GM12878 (cell line): ENCODE results near the gene DTWD2. TPM values are rescaled to one million over a fixed set of nuclear protein-coding genes. Genes with fewer than 3 reads are reported as not detected.

Experiments
- ATAC-seq: fragments of 200-7000 bp; cut with Tn5 transposase; 3 replicates; pipeline ENCODE4 v1.9.1; 2020; ENCODE audit warnings: mild to moderate bottlenecking, moderate library complexity
- BruUV-seq: library from RNA; stranded (reverse); fragments of 400-500 nt; replicated peaks from 2 replicates; lab custom pipeline; 2021; lab: Mats Ljungman, UMichigan
- CTCF ChIA-PET: fragments of 300-600 bp; sonication (Branson Sonifier 250); formaldehyde crosslinking; extraction: SDS; loops from one replicate; lab custom pipeline; 2021; ENCODE audit warnings: inconsistent platforms; lab: Yijun Ruan, JAX
- POLR2A ChIA-PET: fragments of 350-600 bp; formaldehyde crosslinking; extraction: SDS; loops from one replicate; lab custom pipeline; 2021; ENCODE audit warnings: inconsistent platforms; lab: Charles Lee
- RAD21 ChIA-PET: fragments of 300-600 bp; sonication (Branson Sonifier 250); formaldehyde crosslinking; loops from one replicate; lab custom pipeline; 2023; ENCODE audit warnings: antibody characterized with exemption; ENCODE audit not compliant: unreplicated experiment; lab: Charles Lee
- SMC1A ChIA-PET: fragments of 300-600 bp; sonication (Branson Sonifier 250); formaldehyde crosslinking; loops from one replicate; lab custom pipeline; 2023; ENCODE audit not compliant: unreplicated experiment, uncharacterized antibody; lab: Charles Lee
- DNase-seq: peaks from one replicate; pipeline ENCODE4 v3.0.0-alpha.2; 2011; ENCODE audit warnings: low read depth, low spot score
- FAIRE-seq: peaks from 3 replicates; lab custom pipeline; 2011; peaks lifted over from hg19 to GRCh38; lab: Jason Lieb, UNC
- H2AFZ ChIP-seq: 2 replicates; pipeline ENCODE4 v1.6.0; 2011; ENCODE audit warnings: low read depth, low read length, control low read depth; ENCODE audit not compliant: control insufficient read depth
- H3K27ac ChIP-seq: 2 replicates; pipeline ENCODE4 v1.5.1; 2011; ENCODE audit warnings: control low read depth; ENCODE audit not compliant: control insufficient read depth, insufficient read depth
- H3K27me3 ChIP-seq, 2 experiments: replicated peaks in 1 of 2; 2 replicates each; pipeline versions ENCODE4 v1.6.0 to v1.6.1; 2011; ENCODE audit warnings: low read length in 1 of 2; ENCODE audit not compliant: control insufficient read depth in 2 of 2, insufficient read depth in 2 of 2
- H3K36me3 ChIP-seq, 2 experiments: 2 replicates each; pipeline ENCODE4 v1.5.1; 2011; ENCODE audit warnings: low read length in 1 of 2; ENCODE audit not compliant: control insufficient read depth in 2 of 2, insufficient read depth in 2 of 2
- H3K4me1 ChIP-seq: 2 replicates; pipeline ENCODE4 v1.6.1; 2011; ENCODE audit warnings: mild to moderate bottlenecking, low read length, moderate library complexity, mixed read lengths; ENCODE audit not compliant: control insufficient read depth, insufficient read depth
- H3K4me2 ChIP-seq: 2 replicates; pipeline ENCODE4 v1.6.0; 2011; ENCODE audit warnings: control low read depth; ENCODE audit not compliant: control insufficient read depth, insufficient read depth
- H3K4me3 ChIP-seq: fragments of 200-600 bp; sonication (generic); 2 replicates; pipeline ENCODE4 v1.5.1; 2016
- H3K79me2 ChIP-seq: 2 replicates; pipeline ENCODE4 v1.6.0; 2011; ENCODE audit warnings: low read length; ENCODE audit not compliant: control insufficient read depth, insufficient read depth
- H3K9ac ChIP-seq: 2 replicates; pipeline ENCODE4 v1.8.0; 2011; ENCODE audit warnings: low read length, control low read depth, mixed read lengths; ENCODE audit not compliant: control insufficient read depth, insufficient read depth
- H3K9me3 ChIP-seq: replicated peaks from 3 replicates; pipeline ENCODE4 v1.5.1; 2011; ENCODE audit warnings: mild to moderate bottlenecking, low read length; ENCODE audit not compliant: control insufficient read depth, insufficient read depth
- H4K20me1 ChIP-seq: 2 replicates; pipeline ENCODE4 v1.6.0; 2011; ENCODE audit not compliant: control insufficient read depth, insufficient read depth
- KLF5 ChIP-seq: fragments of 450-650 bp; IDR thresholded peaks from 2 replicates; pipeline ENCODE4 v1.6.1; 2014; ENCODE audit warnings: mild to moderate bottlenecking; ENCODE audit not compliant: partially characterized antibody
- MEF2A ChIP-seq: IDR thresholded peaks from 2 replicates; pipeline ENCODE4 v1.6.1; 2011; ENCODE audit warnings: low read depth, mild to moderate bottlenecking, low read length, moderate library complexity; ENCODE audit not compliant: insufficient read depth
- RUNX3 ChIP-seq: IDR thresholded peaks from 2 replicates; pipeline ENCODE4 v1.6.1; 2012; ENCODE audit warnings: low read length, inconsistent platforms
- SMAD5 ChIP-seq: IDR thresholded peaks from 2 replicates; pipeline ENCODE4 v1.6.1; 2016; ENCODE audit warnings: antibody characterized with exemption, low read depth
- TAF1 ChIP-seq: IDR thresholded peaks from 2 replicates; pipeline ENCODE4 v1.6.1; 2011; ENCODE audit warnings: mild to moderate bottlenecking, low read depth, low read length, borderline replicate concordance
- WGBS: methylation state at CpG from one replicate; pipeline ENCODE4 v1.1.6; 2016; ENCODE audit warnings: low lambda C conversion rate; ENCODE audit not compliant: insufficient replicate concordance, insufficient coverage; ENCODE audit errors: missing lambda C conversion rate; 5-methylcytosine and 5-hydroxymethylcytosine counted together
- in situ Hi-C: fragments of 300-500 bp; cut with MboI; formaldehyde crosslinking; loops from 9 replicates; pipeline ENCODE4 v1.14.3; 2018; ENCODE audit warnings: mixed read lengths
- intact Hi-C: fragments of 100-400 bp; cut with micrococcal nuclease; formaldehyde crosslinking; loops from one replicate; pipeline ENCODE4 v1.14.2; 2022; ENCODE audit not compliant: unreplicated experiment
- polyA plus RNA-seq, 11 experiments: library from polyadenylated mRNA; depleted of rRNA in 4 of 11; unstranded in 6 of 11; stranded (reverse) in 5 of 11; fragments of >200 nt; fragmentation: Nextera tagmentation in 4 of 11; fragmentation: Illumina TruSeq in 1 of 11; extraction: Ambion mirVana in 4 of 11; extraction: Trizol in 1 of 11; gene quantifications; 1 replicate in 1 of 11; 2 replicates in 10 of 11; pipeline versions ENCODE4 v1.2.1 to v1.2.3, GENCODE V29; 2011 to 2016; ENCODE audit warnings: inconsistent platforms in 2 of 11, missing spikeins in 2 of 11, low read depth in 1 of 11
- total RNA-seq, 4 experiments: library from RNA; depleted of rRNA in 3 of 4; stranded (reverse); fragments of >200 nt in 3 of 4; fragmentation: Illumina TruSeq in 1 of 4; extraction: Trizol in 1 of 4; gene quantifications; 2 replicates each; pipeline versions ENCODE4 v1.2.1 to v1.2.3, GENCODE V29; 2013 to 2021
- TF ChIP-seq, protein P1 (sequence below): fragments of 450-650 bp; IDR thresholded peaks from 2 replicates; pipeline ENCODE4 v1.6.1; 2018; ENCODE audit warnings: borderline replicate concordance, mild to moderate bottlenecking; ENCODE audit not compliant: partially characterized antibody
- TF ChIP-seq, protein P2 (sequence below): fragments of 450-650 bp; IDR thresholded peaks from 2 replicates; pipeline ENCODE4 v1.6.1; 2017; ENCODE audit warnings: low read depth, mild to moderate bottlenecking, moderate library complexity
- TF ChIP-seq, protein P3 (sequence below): fragments of 150-350 bp; IDR thresholded peaks from 2 replicates; pipeline ENCODE4 v1.6.1; 2016; ENCODE audit warnings: low read depth, low read length
- TF ChIP-seq, protein P4 (sequence below): IDR thresholded peaks from 2 replicates; pipeline ENCODE4 v1.6.1; 2011; ENCODE audit warnings: borderline replicate concordance, low read depth, mild to moderate bottlenecking, moderate library complexity, mixed read lengths, low read length; ENCODE audit not compliant: insufficient read depth; ENCODE audit errors: extremely low read length

DTWD2 gene
- total and polyA plus RNA-seq, 10 of the 15 experiments (the other 5 are each of a cell fraction or from before 2014, with no cell fraction given) = 0.93 to 8.4 (median 5.1) TPM

DNA sequence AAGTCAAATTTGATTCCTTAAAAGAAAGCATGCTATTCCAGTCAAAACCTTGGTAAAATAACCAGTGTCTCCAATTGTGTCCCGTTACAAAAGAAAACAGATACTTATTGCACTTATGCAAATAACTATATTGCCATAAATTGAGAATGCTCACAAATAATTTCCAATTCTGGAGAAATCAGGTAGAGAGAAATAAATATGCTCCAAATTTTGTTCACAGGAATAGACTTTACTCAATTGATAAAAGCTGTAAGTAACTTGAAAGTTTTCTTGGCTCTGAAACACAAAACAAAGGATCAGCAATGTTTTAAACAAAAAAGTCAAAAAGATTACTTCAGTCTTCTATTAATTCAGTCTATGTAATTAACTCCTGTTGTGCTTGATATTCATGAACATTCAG, 7.8 kb upstream of the DTWD2 start (continued):
- TF ChIP-seq, protein P1, sequence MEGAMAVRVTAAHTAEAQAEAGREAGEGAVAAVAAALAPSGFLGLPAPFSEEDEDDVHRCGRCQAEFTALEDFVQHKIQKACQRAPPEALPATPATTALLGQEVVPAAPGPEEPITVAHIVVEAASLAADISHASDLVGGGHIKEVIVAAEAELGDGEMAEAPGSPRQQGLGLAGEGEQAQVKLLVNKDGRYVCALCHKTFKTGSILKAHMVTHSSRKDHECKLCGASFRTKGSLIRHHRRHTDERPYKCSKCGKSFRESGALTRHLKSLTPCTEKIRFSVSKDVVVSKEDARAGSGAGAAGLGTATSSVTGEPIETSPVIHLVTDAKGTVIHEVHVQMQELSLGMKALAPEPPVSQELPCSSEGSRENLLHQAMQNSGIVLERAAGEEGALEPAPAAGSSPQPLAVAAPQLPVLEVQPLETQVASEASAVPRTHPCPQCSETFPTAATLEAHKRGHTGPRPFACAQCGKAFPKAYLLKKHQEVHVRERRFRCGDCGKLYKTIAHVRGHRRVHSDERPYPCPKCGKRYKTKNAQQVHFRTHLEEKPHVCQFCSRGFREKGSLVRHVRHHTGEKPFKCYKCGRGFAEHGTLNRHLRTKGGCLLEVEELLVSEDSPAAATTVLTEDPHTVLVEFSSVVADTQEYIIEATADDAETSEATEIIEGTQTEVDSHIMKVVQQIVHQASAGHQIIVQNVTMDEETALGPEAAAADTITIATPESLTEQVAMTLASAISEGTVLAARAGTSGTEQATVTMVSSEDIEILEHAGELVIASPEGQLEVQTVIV = no peak
- no peak for TF ChIP-seq RUNX3
- TF ChIP-seq TAF1 = no peak

DNA sequence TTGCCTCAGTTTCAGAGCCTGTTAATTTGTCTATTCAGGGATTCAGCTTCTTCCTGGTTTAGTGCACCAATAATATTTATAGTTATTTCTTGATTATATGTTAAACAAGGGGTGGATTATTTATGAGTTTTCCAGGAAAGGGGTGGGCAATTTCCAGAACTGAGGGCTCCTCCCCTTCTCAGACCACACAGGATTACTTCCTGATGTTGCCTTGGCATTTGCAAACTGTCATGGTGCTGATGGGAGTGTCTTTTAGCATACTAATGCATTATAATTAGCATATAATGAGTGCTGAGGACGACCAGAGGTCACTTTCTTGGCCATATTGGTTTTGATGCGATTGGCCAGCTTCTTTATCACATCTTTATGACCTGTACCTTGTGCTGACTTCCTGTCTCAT, 6.2 kb upstream of the DTWD2 start:
- WGBS = 50% methylated on average over 2 of the region's 2 CpGs
- Histone ChIP-seq H3K9ac (no peak overlapping the region), H3K9me3 (no peaks in the 10 kb centered on the region; the same call in 1 of the 3 replicates), H3K79me2 (no peaks in the 10 kb centered on the region), H3K36me3 (no peaks in the 10 kb centered on the region), H3K27me3 (no peaks in the 10 kb centered on the region), H4K20me1 (no peaks in the 10 kb centered on the region), H3K4me3 (no peak overlapping the region), H2AFZ (no peak overlapping the region), H3K4me2 (no peak overlapping the region), H3K27ac (no peak overlapping the region), H3K4me1 (no peaks in the 10 kb centered on the region)
- no peak for FAIRE-seq
- POLR2A ChIA-PET = no interaction called here
- SMC1A ChIA-PET = interaction anchor here (1.2 to 1.3 kb wide), 2 partner anchors 25 to 262 kb away, joined by 3 read pairs; no protein-coding TSS in a partner anchor
- CTCF ChIA-PET = interaction anchor here (1.0 kb wide), 1 partner anchor 440 kb away, joined by 3 read pairs; no protein-coding TSS in a partner anchor
- intact Hi-C loops = no loop called here
- no TSS peak for BruUV-seq
- DNase-seq = no peak
- in situ Hi-C loops = loop anchor here (25.0 kb wide), 1 partner anchor 1468 kb away; the partner anchor contains the start of gene PRR16
- ATAC-seq = no peak
- RAD21 ChIA-PET = interaction anchor here (0.8 kb wide), 1 partner anchor 292 kb away, joined by 3 read pairs; no protein-coding TSS in a partner anchor
- TF ChIP-seq, protein P2, sequence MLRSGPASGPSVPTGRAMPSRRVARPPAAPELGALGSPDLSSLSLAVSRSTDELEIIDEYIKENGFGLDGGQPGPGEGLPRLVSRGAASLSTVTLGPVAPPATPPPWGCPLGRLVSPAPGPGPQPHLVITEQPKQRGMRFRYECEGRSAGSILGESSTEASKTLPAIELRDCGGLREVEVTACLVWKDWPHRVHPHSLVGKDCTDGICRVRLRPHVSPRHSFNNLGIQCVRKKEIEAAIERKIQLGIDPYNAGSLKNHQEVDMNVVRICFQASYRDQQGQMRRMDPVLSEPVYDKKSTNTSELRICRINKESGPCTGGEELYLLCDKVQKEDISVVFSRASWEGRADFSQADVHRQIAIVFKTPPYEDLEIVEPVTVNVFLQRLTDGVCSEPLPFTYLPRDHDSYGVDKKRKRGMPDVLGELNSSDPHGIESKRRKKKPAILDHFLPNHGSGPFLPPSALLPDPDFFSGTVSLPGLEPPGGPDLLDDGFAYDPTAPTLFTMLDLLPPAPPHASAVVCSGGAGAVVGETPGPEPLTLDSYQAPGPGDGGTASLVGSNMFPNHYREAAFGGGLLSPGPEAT = no peak
- TF ChIP-seq, protein P1 = no peak
- TF ChIP-seq, protein P3, sequence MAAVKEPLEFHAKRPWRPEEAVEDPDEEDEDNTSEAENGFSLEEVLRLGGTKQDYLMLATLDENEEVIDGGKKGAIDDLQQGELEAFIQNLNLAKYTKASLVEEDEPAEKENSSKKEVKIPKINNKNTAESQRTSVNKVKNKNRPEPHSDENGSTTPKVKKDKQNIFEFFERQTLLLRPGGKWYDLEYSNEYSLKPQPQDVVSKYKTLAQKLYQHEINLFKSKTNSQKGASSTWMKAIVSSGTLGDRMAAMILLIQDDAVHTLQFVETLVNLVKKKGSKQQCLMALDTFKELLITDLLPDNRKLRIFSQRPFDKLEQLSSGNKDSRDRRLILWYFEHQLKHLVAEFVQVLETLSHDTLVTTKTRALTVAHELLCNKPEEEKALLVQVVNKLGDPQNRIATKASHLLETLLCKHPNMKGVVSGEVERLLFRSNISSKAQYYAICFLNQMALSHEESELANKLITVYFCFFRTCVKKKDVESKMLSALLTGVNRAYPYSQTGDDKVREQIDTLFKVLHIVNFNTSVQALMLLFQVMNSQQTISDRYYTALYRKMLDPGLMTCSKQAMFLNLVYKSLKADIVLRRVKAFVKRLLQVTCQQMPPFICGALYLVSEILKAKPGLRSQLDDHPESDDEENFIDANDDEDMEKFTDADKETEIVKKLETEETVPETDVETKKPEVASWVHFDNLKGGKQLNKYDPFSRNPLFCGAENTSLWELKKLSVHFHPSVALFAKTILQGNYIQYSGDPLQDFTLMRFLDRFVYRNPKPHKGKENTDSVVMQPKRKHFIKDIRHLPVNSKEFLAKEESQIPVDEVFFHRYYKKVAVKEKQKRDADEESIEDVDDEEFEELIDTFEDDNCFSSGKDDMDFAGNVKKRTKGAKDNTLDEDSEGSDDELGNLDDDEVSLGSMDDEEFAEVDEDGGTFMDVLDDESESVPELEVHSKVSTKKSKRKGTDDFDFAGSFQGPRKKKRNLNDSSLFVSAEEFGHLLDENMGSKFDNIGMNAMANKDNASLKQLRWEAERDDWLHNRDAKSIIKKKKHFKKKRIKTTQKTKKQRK = no peak
- no peak for TF ChIP-seq KLF5
- TF ChIP-seq SMAD5 = no peak
- no peak for TF ChIP-seq MEF2A
- TF ChIP-seq, protein P4, sequence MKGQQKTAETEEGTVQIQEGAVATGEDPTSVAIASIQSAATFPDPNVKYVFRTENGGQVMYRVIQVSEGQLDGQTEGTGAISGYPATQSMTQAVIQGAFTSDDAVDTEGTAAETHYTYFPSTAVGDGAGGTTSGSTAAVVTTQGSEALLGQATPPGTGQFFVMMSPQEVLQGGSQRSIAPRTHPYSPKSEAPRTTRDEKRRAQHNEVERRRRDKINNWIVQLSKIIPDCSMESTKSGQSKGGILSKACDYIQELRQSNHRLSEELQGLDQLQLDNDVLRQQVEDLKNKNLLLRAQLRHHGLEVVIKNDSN = no peak
